HepG2 (cell line): ENCODE measurements around the gene MAP2K5. TPM values are rescaled to one million over a fixed set of nuclear protein-coding genes. Genes with fewer than 3 reads are reported as not detected.

Experiments used
- ARNTL ChIP-seq: sonication (generic); formaldehyde crosslinking; IDR thresholded peaks from 2 replicates; pipeline ENCODE4 v1.4.0; 2020; ENCODE audit warnings: mild to moderate bottlenecking, missing genetic modification reagents
- ATM ChIP-seq: fragments of 450-650 bp; IDR thresholded peaks from 2 replicates; pipeline ENCODE4 v1.7.1; 2017; ENCODE audit warnings: mild to moderate bottlenecking, borderline replicate concordance
- GABPA ChIP-seq, 2 experiments: IDR thresholded peaks; 2 replicates each; pipeline ENCODE4 v1.6.1; 2011 to 2016; ENCODE audit warnings: low read depth in 2 of 2, low read length in 1 of 2, missing biosample characterization in 1 of 2, missing genetic modification characterization in 1 of 2
- KDM5A ChIP-seq: fragments of 200-600 bp; sonication (generic); IDR thresholded peaks from 2 replicates; pipeline ENCODE4 v1.7.0; 2018; ENCODE audit warnings: antibody characterized with exemption, mild to moderate bottlenecking, low read length, borderline replicate concordance
- KLF6 ChIP-seq: IDR thresholded peaks from 2 replicates; pipeline ENCODE4 v1.8.0; 2016; ENCODE audit warnings: missing biosample characterization, missing genetic modification reagents
- MXI1 ChIP-seq: IDR thresholded peaks from 3 replicates; pipeline ENCODE4 v1.6.1; 2012; ENCODE audit warnings: low read depth, low read length, inconsistent platforms, borderline replicate concordance
- NCOR1 ChIP-seq: fragments of 200-600 bp; sonication (generic); IDR thresholded peaks from 2 replicates; pipeline ENCODE4 v1.7.0; 2017; ENCODE audit warnings: antibody characterized with exemption, low read length, borderline replicate concordance
- SRY ChIP-seq: sonication (generic); formaldehyde crosslinking; IDR thresholded peaks from 2 replicates; pipeline ENCODE4 v1.8.0; 2022; ENCODE audit warnings: mild to moderate bottlenecking, missing genetic modification reagents
- THAP8 ChIP-seq: sonication (generic); formaldehyde crosslinking; IDR thresholded peaks from 2 replicates; pipeline ENCODE4 v1.5.1; 2020; ENCODE audit warnings: missing genetic modification reagents, mild to moderate bottlenecking, borderline replicate concordance
- ZHX2 ChIP-seq, 2 experiments: sonication (generic) in 1 of 2; formaldehyde crosslinking in 1 of 2; IDR thresholded peaks; 2 replicates each; pipeline versions ENCODE4 v1.6.1 to v1.9.0; 2014 to 2022; ENCODE audit warnings: antibody characterized with exemption in 1 of 2, borderline replicate concordance in 1 of 2, inconsistent platforms in 1 of 2, low read depth in 1 of 2, missing genetic modification reagents in 1 of 2
- polyA plus RNA-seq, 8 experiments: library from polyadenylated mRNA; depleted of rRNA in 3 of 8; stranded (reverse) in 7 of 8; unstranded in 1 of 8; fragments of >200 nt; fragmentation: Illumina TruSeq in 4 of 8; extraction: Trizol in 4 of 8; gene quantifications; 2 replicates each; pipeline versions ENCODE4 v1.2.1 to v1.2.3, GENCODE V29; 2011 to 2016; ENCODE audit warnings: low read depth in 4 of 8, missing spikeins in 1 of 8, mixed read lengths in 1 of 8; ENCODE audit not compliant: insufficient read depth in 1 of 8
- total RNA-seq, 5 experiments: library from RNA; depleted of rRNA; stranded (reverse); fragments of >200 nt; fragmentation: Illumina TruSeq; extraction: Trizol; gene quantifications; 2 replicates each; pipeline ENCODE4 v1.2.3, GENCODE V29; 2016; ENCODE audit warnings: low read depth in 1 of 5
- TF ChIP-seq, protein P1 (sequence below): sonication (generic); formaldehyde crosslinking; IDR thresholded peaks from 2 replicates; pipeline ENCODE4 v1.9.0; 2021; ENCODE audit warnings: missing genetic modification reagents, mild to moderate bottlenecking, borderline replicate concordance
- TF ChIP-seq, protein P2 (sequence below): IDR thresholded peaks from 2 replicates; pipeline ENCODE4 v1.6.1; 2012; ENCODE audit warnings: low read depth, low read length, improper control_type of control experiment
- TF ChIP-seq, protein P3 (sequence below): sonication (generic); formaldehyde crosslinking; IDR thresholded peaks from 2 replicates; pipeline ENCODE4 v1.4.0; 2020; ENCODE audit warnings: missing genetic modification reagents
- TF ChIP-seq, protein P4 (sequence below): sonication (generic); formaldehyde crosslinking; IDR thresholded peaks from 2 replicates; pipeline ENCODE4 v1.4.0; 2020; ENCODE audit warnings: mild to moderate bottlenecking, missing genetic modification reagents

The MAP2K5 gene
- total and polyA plus RNA-seq, 2 of the 13 experiments (the other 11 are each of a cell fraction or from before 2014, with no cell fraction given), result 4.0 to 4.3 TPM

GRCh38 chr15:67542420-67543347 lies at the start of gene MAP2K5 (continued):
- TF ChIP-seq GABPA (IDR thresholded peaks at IDR 0.05; ENCODE audit: low read depth, low read length) (peak; percentile 88), GABPA (CRISPR knock-in tag; IDR thresholded peaks at IDR 0.05; ENCODE audit: low read depth) (peak; percentile 88), KLF6 (CRISPR knock-in tag) (peak; percentile 51; the same call in 1 of the 2 replicates), NCOR1 (no peak), ATM (no peak), MXI1 (0 out of 3 replicates have a peak, but pooled peaks have one; percentile 39), ARNTL (CRISPR knock-in tag) (no peak), THAP8 (CRISPR knock-in tag) (no peak), ZHX2 (IDR thresholded peaks at IDR 0.05; ENCODE audit: low read depth) (peak; percentile 85), ZHX2 (CRISPR knock-in tag; IDR thresholded peaks at IDR 0.05; ENCODE audit: borderline replicate concordance) (no peak), KDM5A (no peak; the same call in 1 of the 2 replicates), SRY (no peak; the same call in 1 of the 2 replicates)
- TF ChIP-seq, protein P1, sequence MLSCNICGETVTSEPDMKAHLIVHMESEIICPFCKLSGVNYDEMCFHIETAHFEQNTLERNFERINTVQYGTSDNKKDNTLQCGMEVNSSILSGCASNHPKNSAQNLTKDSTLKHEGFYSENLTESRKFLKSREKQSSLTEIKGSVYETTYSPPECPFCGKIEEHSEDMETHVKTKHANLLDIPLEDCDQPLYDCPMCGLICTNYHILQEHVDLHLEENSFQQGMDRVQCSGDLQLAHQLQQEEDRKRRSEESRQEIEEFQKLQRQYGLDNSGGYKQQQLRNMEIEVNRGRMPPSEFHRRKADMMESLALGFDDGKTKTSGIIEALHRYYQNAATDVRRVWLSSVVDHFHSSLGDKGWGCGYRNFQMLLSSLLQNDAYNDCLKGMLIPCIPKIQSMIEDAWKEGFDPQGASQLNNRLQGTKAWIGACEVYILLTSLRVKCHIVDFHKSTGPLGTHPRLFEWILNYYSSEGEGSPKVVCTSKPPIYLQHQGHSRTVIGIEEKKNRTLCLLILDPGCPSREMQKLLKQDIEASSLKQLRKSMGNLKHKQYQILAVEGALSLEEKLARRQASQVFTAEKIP, result no peak
- TF ChIP-seq, protein P2, sequence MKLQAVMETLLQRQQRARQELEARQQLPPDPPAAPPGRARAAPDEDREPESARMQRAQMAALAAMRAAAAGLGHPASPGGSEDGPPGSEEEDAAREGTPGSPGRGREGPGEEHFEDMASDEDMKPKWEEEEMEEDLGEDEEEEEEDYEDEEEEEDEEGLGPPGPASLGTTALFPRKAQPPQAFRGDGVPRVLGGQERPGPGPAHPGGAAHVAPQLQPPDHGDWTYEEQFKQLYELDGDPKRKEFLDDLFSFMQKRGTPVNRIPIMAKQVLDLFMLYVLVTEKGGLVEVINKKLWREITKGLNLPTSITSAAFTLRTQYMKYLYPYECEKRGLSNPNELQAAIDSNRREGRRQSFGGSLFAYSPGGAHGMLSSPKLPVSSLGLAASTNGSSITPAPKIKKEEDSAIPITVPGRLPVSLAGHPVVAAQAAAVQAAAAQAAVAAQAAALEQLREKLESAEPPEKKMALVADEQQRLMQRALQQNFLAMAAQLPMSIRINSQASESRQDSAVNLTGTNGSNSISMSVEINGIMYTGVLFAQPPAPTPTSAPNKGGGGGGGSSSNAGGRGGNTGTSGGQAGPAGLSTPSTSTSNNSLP, result no peak
- TF ChIP-seq, protein P3, sequence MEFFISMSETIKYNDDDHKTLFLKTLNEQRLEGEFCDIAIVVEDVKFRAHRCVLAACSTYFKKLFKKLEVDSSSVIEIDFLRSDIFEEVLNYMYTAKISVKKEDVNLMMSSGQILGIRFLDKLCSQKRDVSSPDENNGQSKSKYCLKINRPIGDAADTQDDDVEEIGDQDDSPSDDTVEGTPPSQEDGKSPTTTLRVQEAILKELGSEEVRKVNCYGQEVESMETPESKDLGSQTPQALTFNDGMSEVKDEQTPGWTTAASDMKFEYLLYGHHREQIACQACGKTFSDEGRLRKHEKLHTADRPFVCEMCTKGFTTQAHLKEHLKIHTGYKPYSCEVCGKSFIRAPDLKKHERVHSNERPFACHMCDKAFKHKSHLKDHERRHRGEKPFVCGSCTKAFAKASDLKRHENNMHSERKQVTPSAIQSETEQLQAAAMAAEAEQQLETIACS (CRISPR knock-in tag), result peak; percentile 56; the same call in 1 of the 2 replicates
- TF ChIP-seq, protein P4, sequence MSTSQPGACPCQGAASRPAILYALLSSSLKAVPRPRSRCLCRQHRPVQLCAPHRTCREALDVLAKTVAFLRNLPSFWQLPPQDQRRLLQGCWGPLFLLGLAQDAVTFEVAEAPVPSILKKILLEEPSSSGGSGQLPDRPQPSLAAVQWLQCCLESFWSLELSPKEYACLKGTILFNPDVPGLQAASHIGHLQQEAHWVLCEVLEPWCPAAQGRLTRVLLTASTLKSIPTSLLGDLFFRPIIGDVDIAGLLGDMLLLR (CRISPR knock-in tag), result peak; percentile 84; the same call in 1 of the 2 replicates
